Prostate gland (tissue), 2 donors: Measurements from ENCODE around the gene PHF11.

Experiments
- CTCF ChIP-seq, 4 experiments: fragments of 200-600 bp in 2 of 4; fragments of 450-650 bp in 2 of 4; sonication (generic) in 2 of 4; IDR thresholded peaks; 1 replicate in 3 of 4; 2 replicates in 1 of 4; pipeline ENCODE4 v1.5.1; 2016 to 2019; ENCODE audit warnings: antibody characterized with exemption in 4 of 4, mild to moderate bottlenecking in 2 of 4, moderate library complexity in 2 of 4
- POLR2A ChIP-seq: fragments of 450-650 bp; IDR thresholded peaks from one replicate; pipeline ENCODE4 v1.6.1; 2016; ENCODE audit warnings: antibody characterized with exemption, mild to moderate bottlenecking

- TF ChIP-seq CTCF (IDR thresholded peaks at IDR 0.05): no peak
- TF ChIP-seq POLR2A: no peak
Observed at GRCh38 chr13:49533011-49533410, 37.3 kb downstream of the PHF11 start.
